ENCODE results near the gene CIC.

DNA sequence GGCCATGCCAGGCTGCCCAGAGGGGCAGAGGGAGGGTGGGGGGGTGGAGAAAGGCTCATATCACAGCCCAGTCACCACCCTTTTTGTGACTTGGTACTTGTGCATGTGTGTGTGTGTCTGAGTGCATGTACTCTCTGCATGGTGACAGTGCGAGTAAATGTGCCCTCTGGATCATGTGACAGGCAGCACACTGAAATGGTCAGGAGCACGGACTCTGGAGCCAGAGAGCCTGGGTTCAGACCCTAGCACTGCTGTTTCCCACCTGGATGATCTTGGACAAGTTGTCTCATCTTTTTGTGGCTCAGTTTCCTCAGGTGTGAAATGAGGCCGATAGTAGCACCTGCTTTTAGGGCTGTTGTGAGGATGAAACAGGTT, 2.0 kb downstream of the CIC start:
- TF ChIP-seq, protein P1, sequence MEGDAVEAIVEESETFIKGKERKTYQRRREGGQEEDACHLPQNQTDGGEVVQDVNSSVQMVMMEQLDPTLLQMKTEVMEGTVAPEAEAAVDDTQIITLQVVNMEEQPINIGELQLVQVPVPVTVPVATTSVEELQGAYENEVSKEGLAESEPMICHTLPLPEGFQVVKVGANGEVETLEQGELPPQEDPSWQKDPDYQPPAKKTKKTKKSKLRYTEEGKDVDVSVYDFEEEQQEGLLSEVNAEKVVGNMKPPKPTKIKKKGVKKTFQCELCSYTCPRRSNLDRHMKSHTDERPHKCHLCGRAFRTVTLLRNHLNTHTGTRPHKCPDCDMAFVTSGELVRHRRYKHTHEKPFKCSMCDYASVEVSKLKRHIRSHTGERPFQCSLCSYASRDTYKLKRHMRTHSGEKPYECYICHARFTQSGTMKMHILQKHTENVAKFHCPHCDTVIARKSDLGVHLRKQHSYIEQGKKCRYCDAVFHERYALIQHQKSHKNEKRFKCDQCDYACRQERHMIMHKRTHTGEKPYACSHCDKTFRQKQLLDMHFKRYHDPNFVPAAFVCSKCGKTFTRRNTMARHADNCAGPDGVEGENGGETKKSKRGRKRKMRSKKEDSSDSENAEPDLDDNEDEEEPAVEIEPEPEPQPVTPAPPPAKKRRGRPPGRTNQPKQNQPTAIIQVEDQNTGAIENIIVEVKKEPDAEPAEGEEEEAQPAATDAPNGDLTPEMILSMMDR (IDR thresholded peaks at IDR 0.05), result no peak
- TF ChIP-seq POLR2A (IDR thresholded peaks at IDR 0.05), result no peak
- TF ChIP-seq POLR2AphosphoS5 (IDR thresholded peaks at IDR 0.05), result no peak
